HepG2 (cell line): ENCODE data around the gene FAM120C. TPM values are rescaled to one million over a fixed set of nuclear protein-coding genes. Genes with fewer than 3 reads are reported as not detected.

ENCODE experiments used
- NR1H2 ChIP-seq: sonication (generic); formaldehyde crosslinking; IDR thresholded peaks from 2 replicates; pipeline ENCODE4 v1.8.1; 2022; ENCODE audit warnings: low read depth, missing genetic modification reagents, borderline replicate concordance
- RBM22 ChIP-seq: fragments of 200-400 bp; formaldehyde crosslinking; optimal IDR thresholded peaks from 2 replicates; pipeline ENCODE3; 2017; ENCODE audit warnings: mild to moderate bottlenecking, low read length, moderate library complexity
- REPIN1 ChIP-seq: sonication (generic); formaldehyde crosslinking; IDR thresholded peaks from 2 replicates; pipeline ENCODE4 v1.8.0; 2022; ENCODE audit warnings: missing genetic modification reagents, low read depth, mild to moderate bottlenecking, borderline replicate concordance
- SALL2 ChIP-seq: sonication (generic); formaldehyde crosslinking; IDR thresholded peaks from 2 replicates; pipeline ENCODE4 v1.8.1; 2023; ENCODE audit warnings: mild to moderate bottlenecking, missing genetic modification reagents, inconsistent platforms
- ZBTB20 ChIP-seq: sonication (generic); formaldehyde crosslinking; IDR thresholded peaks from 2 replicates; pipeline ENCODE4 v1.8.1; 2023; ENCODE audit warnings: missing genetic modification reagents, low read depth, mild to moderate bottlenecking, borderline replicate concordance
- ZEB1 ChIP-seq: IDR thresholded peaks from 2 replicates; pipeline ENCODE4 v1.6.1; 2012; ENCODE audit warnings: mild to moderate bottlenecking, low read depth, inconsistent platforms; ENCODE audit not compliant: insufficient replicate concordance
- ZNF12 ChIP-seq: sonication (generic); formaldehyde crosslinking; IDR thresholded peaks from 2 replicates; pipeline ENCODE4 v1.5.0; 2020; ENCODE audit warnings: missing genetic modification reagents
- ZNF256 ChIP-seq: sonication (generic); formaldehyde crosslinking; conservative IDR thresholded peaks from 2 replicates; pipeline ENCODE4 v1.4.0; 2020; ENCODE audit warnings: missing genetic modification reagents
- polyA plus RNA-seq, 8 experiments: library from polyadenylated mRNA; depleted of rRNA in 3 of 8; stranded (reverse) in 7 of 8; unstranded in 1 of 8; fragments of >200 nt; fragmentation: Illumina TruSeq in 4 of 8; extraction: Trizol in 4 of 8; gene quantifications; 2 replicates each; pipeline versions ENCODE4 v1.2.1 to v1.2.3, GENCODE V29; 2011 to 2016; ENCODE audit warnings: low read depth in 4 of 8, missing spikeins in 1 of 8, mixed read lengths in 1 of 8; ENCODE audit not compliant: insufficient read depth in 1 of 8
- total RNA-seq, 5 experiments: library from RNA; depleted of rRNA; stranded (reverse); fragments of >200 nt; fragmentation: Illumina TruSeq; extraction: Trizol; gene quantifications; 2 replicates each; pipeline ENCODE4 v1.2.3, GENCODE V29; 2016; ENCODE audit warnings: low read depth in 1 of 5
- TF ChIP-seq, protein P1 (sequence below), 2 experiments: sonication (generic) in 1 of 2; formaldehyde crosslinking in 1 of 2; IDR thresholded peaks; 2 replicates each; pipeline versions ENCODE4 v1.4.0 to v1.6.1; 2016 to 2020; ENCODE audit warnings: borderline replicate concordance in 1 of 2, low read depth in 1 of 2, mild to moderate bottlenecking in 1 of 2, missing genetic modification reagents in 1 of 2
- TF ChIP-seq, protein P2 (sequence below): sonication (generic); formaldehyde crosslinking; IDR thresholded peaks from 2 replicates; pipeline ENCODE4 v1.4.0; 2020; ENCODE audit warnings: mild to moderate bottlenecking, low read depth, missing genetic modification reagents
- TF ChIP-seq, protein P3 (sequence below): sonication (generic); formaldehyde crosslinking; IDR thresholded peaks from 2 replicates; pipeline ENCODE4 v1.4.0; 2020; ENCODE audit warnings: missing genetic modification reagents, borderline replicate concordance
- TF ChIP-seq, protein P4 (sequence below): sonication (generic); formaldehyde crosslinking; IDR thresholded peaks from 2 replicates; pipeline ENCODE4 v1.4.0; 2020; ENCODE audit warnings: missing genetic modification reagents

Gene FAM120C
- total and polyA plus RNA-seq, 2 of the 13 experiments (the other 11 are each of a cell fraction or from before 2014, with no cell fraction given), result 4.6 to 7.4 TPM

DNA sequence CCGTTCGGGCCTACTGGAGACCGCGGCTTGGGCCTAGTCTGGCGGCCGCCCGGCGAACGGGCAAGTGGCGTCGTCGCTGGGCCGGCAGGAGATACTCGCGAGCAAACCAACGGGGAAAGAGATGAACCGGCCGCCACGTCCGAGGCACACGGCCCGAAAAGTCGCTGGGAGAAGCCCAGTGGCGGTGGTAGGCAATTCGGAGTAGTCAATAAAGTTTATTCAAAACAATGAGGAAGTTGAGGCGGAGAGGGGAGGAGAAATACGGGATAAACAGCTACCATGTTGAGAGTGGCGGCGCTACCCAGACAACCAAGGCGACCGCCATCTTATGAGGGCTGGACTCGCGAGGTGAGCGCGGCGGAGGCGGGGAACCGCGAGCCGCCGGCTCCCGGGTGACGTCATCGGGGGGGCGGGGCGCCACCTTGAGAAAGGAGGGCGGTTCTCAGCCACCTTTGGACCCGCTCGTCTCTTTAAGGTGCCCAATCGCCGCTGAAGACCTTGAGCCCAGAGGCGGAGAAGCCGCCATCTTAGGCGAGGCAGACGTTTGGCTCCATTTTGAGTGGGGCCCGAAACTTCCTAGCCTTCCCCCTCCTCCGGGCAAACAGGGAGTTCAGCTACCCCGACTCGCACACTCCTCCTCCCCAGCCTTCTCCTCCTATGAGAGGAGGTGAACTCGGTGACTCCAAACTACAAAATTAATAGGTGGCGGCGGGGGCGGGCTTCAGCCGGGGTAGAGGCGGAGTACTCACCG, 138.8 kb downstream of the FAM120C start, which contains the start of gene PHF8 (continued):
- TF ChIP-seq, protein P1, sequence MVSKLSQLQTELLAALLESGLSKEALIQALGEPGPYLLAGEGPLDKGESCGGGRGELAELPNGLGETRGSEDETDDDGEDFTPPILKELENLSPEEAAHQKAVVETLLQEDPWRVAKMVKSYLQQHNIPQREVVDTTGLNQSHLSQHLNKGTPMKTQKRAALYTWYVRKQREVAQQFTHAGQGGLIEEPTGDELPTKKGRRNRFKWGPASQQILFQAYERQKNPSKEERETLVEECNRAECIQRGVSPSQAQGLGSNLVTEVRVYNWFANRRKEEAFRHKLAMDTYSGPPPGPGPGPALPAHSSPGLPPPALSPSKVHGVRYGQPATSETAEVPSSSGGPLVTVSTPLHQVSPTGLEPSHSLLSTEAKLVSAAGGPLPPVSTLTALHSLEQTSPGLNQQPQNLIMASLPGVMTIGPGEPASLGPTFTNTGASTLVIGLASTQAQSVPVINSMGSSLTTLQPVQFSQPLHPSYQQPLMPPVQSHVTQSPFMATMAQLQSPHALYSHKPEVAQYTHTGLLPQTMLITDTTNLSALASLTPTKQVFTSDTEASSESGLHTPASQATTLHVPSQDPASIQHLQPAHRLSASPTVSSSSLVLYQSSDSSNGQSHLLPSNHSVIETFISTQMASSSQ (IDR thresholded peaks at IDR 0.05; ENCODE audit: low read depth), result no peak
- TF ChIP-seq, protein P1 (CRISPR knock-in tag; IDR thresholded peaks at IDR 0.05; ENCODE audit: borderline replicate concordance), result no peak
- no peak for TF ChIP-seq NR1H2
- TF ChIP-seq RBM22, result no peak
- TF ChIP-seq, protein P2, sequence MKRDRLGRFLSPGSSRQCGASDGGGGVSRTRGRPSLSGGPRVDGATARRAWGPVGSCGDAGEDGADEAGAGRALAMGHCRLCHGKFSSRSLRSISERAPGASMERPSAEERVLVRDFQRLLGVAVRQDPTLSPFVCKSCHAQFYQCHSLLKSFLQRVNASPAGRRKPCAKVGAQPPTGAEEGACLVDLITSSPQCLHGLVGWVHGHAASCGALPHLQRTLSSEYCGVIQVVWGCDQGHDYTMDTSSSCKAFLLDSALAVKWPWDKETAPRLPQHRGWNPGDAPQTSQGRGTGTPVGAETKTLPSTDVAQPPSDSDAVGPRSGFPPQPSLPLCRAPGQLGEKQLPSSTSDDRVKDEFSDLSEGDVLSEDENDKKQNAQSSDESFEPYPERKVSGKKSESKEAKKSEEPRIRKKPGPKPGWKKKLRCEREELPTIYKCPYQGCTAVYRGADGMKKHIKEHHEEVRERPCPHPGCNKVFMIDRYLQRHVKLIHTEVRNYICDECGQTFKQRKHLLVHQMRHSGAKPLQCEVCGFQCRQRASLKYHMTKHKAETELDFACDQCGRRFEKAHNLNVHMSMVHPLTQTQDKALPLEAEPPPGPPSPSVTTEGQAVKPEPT (CRISPR knock-in tag), result no peak
- no peak for TF ChIP-seq ZEB1
- no peak for TF ChIP-seq ZNF256
- TF ChIP-seq ZBTB20 (CRISPR knock-in tag), result no peak
- TF ChIP-seq ZNF12 (CRISPR knock-in tag), result no peak
- TF ChIP-seq, protein P3, sequence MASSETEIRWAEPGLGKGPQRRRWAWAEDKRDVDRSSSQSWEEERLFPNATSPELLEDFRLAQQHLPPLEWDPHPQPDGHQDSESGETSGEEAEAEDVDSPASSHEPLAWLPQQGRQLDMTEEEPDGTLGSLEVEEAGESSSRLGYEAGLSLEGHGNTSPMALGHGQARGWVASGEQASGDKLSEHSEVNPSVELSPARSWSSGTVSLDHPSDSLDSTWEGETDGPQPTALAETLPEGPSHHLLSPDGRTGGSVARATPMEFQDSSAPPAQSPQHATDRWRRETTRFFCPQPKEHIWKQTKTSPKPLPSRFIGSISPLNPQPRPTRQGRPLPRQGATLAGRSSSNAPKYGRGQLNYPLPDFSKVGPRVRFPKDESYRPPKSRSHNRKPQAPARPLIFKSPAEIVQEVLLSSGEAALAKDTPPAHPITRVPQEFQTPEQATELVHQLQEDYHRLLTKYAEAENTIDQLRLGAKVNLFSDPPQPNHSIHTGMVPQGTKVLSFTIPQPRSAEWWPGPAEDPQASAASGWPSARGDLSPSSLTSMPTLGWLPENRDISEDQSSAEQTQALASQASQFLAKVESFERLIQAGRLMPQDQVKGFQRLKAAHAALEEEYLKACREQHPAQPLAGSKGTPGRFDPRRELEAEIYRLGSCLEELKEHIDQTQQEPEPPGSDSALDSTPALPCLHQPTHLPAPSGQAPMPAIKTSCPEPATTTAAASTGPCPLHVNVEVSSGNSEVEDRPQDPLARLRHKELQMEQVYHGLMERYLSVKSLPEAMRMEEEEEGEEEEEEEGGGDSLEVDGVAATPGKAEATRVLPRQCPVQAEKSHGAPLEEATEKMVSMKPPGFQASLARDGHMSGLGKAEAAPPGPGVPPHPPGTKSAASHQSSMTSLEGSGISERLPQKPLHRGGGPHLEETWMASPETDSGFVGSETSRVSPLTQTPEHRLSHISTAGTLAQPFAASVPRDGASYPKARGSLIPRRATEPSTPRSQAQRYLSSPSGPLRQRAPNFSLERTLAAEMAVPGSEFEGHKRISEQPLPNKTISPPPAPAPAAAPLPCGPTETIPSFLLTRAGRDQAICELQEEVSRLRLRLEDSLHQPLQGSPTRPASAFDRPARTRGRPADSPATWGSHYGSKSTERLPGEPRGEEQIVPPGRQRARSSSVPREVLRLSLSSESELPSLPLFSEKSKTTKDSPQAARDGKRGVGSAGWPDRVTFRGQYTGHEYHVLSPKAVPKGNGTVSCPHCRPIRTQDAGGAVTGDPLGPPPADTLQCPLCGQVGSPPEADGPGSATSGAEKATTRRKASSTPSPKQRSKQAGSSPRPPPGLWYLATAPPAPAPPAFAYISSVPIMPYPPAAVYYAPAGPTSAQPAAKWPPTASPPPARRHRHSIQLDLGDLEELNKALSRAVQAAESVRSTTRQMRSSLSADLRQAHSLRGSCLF, result no peak
- peak; percentile 42; the same call in 1 of the 2 replicates for TF ChIP-seq REPIN1 (CRISPR knock-in tag)
- TF ChIP-seq, protein P4, sequence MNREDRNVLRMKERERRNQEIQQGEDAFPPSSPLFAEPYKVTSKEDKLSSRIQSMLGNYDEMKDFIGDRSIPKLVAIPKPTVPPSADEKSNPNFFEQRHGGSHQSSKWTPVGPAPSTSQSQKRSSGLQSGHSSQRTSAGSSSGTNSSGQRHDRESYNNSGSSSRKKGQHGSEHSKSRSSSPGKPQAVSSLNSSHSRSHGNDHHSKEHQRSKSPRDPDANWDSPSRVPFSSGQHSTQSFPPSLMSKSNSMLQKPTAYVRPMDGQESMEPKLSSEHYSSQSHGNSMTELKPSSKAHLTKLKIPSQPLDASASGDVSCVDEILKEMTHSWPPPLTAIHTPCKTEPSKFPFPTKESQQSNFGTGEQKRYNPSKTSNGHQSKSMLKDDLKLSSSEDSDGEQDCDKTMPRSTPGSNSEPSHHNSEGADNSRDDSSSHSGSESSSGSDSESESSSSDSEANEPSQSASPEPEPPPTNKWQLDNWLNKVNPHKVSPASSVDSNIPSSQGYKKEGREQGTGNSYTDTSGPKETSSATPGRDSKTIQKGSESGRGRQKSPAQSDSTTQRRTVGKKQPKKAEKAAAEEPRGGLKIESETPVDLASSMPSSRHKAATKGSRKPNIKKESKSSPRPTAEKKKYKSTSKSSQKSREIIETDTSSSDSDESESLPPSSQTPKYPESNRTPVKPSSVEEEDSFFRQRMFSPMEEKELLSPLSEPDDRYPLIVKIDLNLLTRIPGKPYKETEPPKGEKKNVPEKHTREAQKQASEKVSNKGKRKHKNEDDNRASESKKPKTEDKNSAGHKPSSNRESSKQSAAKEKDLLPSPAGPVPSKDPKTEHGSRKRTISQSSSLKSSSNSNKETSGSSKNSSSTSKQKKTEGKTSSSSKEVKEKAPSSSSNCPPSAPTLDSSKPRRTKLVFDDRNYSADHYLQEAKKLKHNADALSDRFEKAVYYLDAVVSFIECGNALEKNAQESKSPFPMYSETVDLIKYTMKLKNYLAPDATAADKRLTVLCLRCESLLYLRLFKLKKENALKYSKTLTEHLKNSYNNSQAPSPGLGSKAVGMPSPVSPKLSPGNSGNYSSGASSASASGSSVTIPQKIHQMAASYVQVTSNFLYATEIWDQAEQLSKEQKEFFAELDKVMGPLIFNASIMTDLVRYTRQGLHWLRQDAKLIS (CRISPR knock-in tag), result no peak
- TF ChIP-seq SALL2 (CRISPR knock-in tag), result no peak
